HCT116 (cell line): Measurements from ENCODE around the gene CSTF2T. TPM values are rescaled to one million over a fixed set of nuclear protein-coding genes. Genes with fewer than 3 reads are reported as not detected.

Source experiments
- ATAC-seq: fragments of 200-7000 bp; cut with Tn5 transposase; 2 replicates; pipeline ENCODE4 v1.9.1; 2020; ENCODE audit warnings: mild to moderate bottlenecking, moderate library complexity
- BruUV-seq: library from RNA; stranded (reverse); fragments of 400-500 nt; replicated peaks from 2 replicates; lab custom pipeline; 2021; lab: Mats Ljungman, UMichigan
- CTCF ChIA-PET: fragments of 300-600 bp; sonication (Branson Sonifier 250); formaldehyde crosslinking; loops from one replicate; lab custom pipeline; 2021; ENCODE audit warnings: antibody characterized with exemption; lab: Charles Lee
- POLR2A ChIA-PET: fragments of 300-600, 350-600 bp; sonication (Branson Sonifier 250); formaldehyde crosslinking; loops from one replicate; lab custom pipeline; 2021; ENCODE audit warnings: antibody characterized with exemption; lab: Charles Lee
- RAD21 ChIA-PET, 2 experiments: fragments of 300-600 bp; sonication (Branson Sonifier 250); formaldehyde crosslinking; loops; one replicate each; lab custom pipeline; 2023; ENCODE audit warnings: low total read pairs in 2 of 2; ENCODE audit not compliant: uncharacterized antibody in 2 of 2, unreplicated experiment in 2 of 2, low non-redundant PET in 1 of 2; lab: Charles Lee
- DNase-seq: peaks from one replicate; pipeline ENCODE4 v3.0.0-alpha.2; 2010; ENCODE audit warnings: low read depth, low spot score
- H2AFZ ChIP-seq: fragments of 200-600 bp; shearing (Covaris generic), sonication (generic); 2 replicates; pipeline ENCODE4 v1.6.1; 2017; ENCODE audit warnings: low read depth, mixed run types, mixed read lengths, antibody characterized with exemption, low read length; ENCODE audit not compliant: poor library complexity, severe bottlenecking
- H3K27ac ChIP-seq: 2 replicates; pipeline ENCODE4 v1.5.1; 2012; ENCODE audit warnings: low read depth, low read length
- H3K27me3 ChIP-seq: fragments of 200-600 bp; sonication (generic); 2 replicates; pipeline ENCODE4 v1.6.1; 2016; ENCODE audit warnings: mixed run types, low read length, mixed read lengths; ENCODE audit not compliant: insufficient read depth
- H3K36me3 ChIP-seq, 2 experiments: fragments of 200-500 bp in 1 of 2; fragments of 200-600 bp in 1 of 2; sonication (Bioruptor generic) in 1 of 2; sonication (generic) in 1 of 2; 2 replicates each; pipeline versions ENCODE4 v1.5.1 to v1.6.1; 2014 to 2016; ENCODE audit warnings: low read length in 2 of 2, inconsistent platforms in 1 of 2, mixed read lengths in 1 of 2, mixed run types in 1 of 2; ENCODE audit not compliant: insufficient read depth in 2 of 2, control insufficient read depth in 1 of 2
- H3K4me1 ChIP-seq, 2 experiments: fragments of 200-600 bp in 1 of 2; sonication (generic) in 1 of 2; 2 replicates each; pipeline versions ENCODE4 v1.5.1 to v1.6.1; 2012 to 2017; ENCODE audit warnings: low read length in 2 of 2, inconsistent platforms in 1 of 2, mild to moderate bottlenecking in 1 of 2, mixed read lengths in 1 of 2, mixed run types in 1 of 2, moderate library complexity in 1 of 2; ENCODE audit not compliant: insufficient read depth in 2 of 2, control insufficient read depth in 1 of 2
- H3K4me2 ChIP-seq: fragments of 200-600 bp; sonication (generic); 2 replicates; pipeline ENCODE4 v1.6.1; 2017; ENCODE audit warnings: mixed run types, low read length, mixed read lengths
- H3K4me3 ChIP-seq, 2 experiments: fragments of 200-600 bp in 1 of 2; sonication (generic) in 1 of 2; replicated peaks in 1 of 2; 2 replicates each; pipeline ENCODE4 v1.5.1; 2011 to 2016; ENCODE audit warnings: low read length in 2 of 2, control low read depth in 1 of 2, low read depth in 1 of 2, mild to moderate bottlenecking in 1 of 2, mixed read lengths in 1 of 2, mixed run types in 1 of 2
- H3K79me2 ChIP-seq: fragments of 200-600 bp; sonication (generic); 2 replicates; pipeline ENCODE4 v1.6.1; 2017; ENCODE audit warnings: mild to moderate bottlenecking, mixed run types, low read length, moderate library complexity, mixed read lengths; ENCODE audit not compliant: insufficient read depth
- H3K9ac ChIP-seq: fragments of 200-600 bp; sonication (generic); 2 replicates; pipeline ENCODE4 v1.6.1; 2016; ENCODE audit warnings: low read length, mixed read lengths
- H3K9me2 ChIP-seq: fragments of 200-600 bp; sonication (generic), shearing (Covaris generic); 2 replicates; pipeline ENCODE4 v1.6.1; 2017; ENCODE audit warnings: mixed run types, mild to moderate bottlenecking, moderate library complexity; ENCODE audit not compliant: insufficient read depth
- H3K9me3 ChIP-seq, 2 experiments: fragments of 200-500 bp in 1 of 2; fragments of 200-600 bp in 1 of 2; sonication (Bioruptor generic) in 1 of 2; sonication (generic) in 1 of 2; 2 replicates each; pipeline ENCODE4 v1.6.1; 2014 to 2017; ENCODE audit warnings: low read length in 2 of 2, mixed read lengths in 2 of 2, inconsistent platforms in 1 of 2, low read depth in 1 of 2, mild to moderate bottlenecking in 1 of 2, mixed run types in 1 of 2, moderate library complexity in 1 of 2; ENCODE audit not compliant: control insufficient read depth in 1 of 2, insufficient read depth in 1 of 2
- H4K20me1 ChIP-seq: fragments of 200-600 bp; sonication (generic), shearing (Covaris generic); 2 replicates; pipeline ENCODE4 v1.6.1; 2017; ENCODE audit warnings: mixed run types, mild to moderate bottlenecking, moderate library complexity; ENCODE audit not compliant: insufficient read depth
- CTCF ChIP-seq, 3 experiments: fragments of 200-600 bp in 1 of 3; sonication (generic) in 1 of 3; IDR thresholded peaks in 2 of 3; conservative IDR thresholded peaks in 1 of 3; 2 replicates each; pipeline ENCODE4 v1.5.1; 2012 to 2017; ENCODE audit warnings: low read depth in 2 of 3, low read length in 2 of 3, antibody characterized with exemption in 1 of 3, borderline replicate concordance in 1 of 3, control low read depth in 1 of 3, mild to moderate bottlenecking in 1 of 3, mixed read lengths in 1 of 3, mixed run types in 1 of 3, moderate library complexity in 1 of 3; ENCODE audit not compliant: insufficient read depth in 1 of 3
- EZH2 ChIP-seq: fragments of 200-600 bp; sonication (generic); IDR thresholded peaks from 2 replicates; pipeline ENCODE4 v1.6.1; 2017; ENCODE audit warnings: antibody characterized with exemption, mixed run types
- FOSL1 ChIP-seq: IDR thresholded peaks from 2 replicates; pipeline ENCODE4 v1.6.1; 2012; ENCODE audit warnings: low read depth
- MAX ChIP-seq: IDR thresholded peaks from 2 replicates; pipeline ENCODE4 v1.6.1; 2012
- RAD21 ChIP-seq: IDR thresholded peaks from 2 replicates; pipeline ENCODE4 v1.6.1; 2012; ENCODE audit warnings: low read depth, mild to moderate bottlenecking
- SIN3A ChIP-seq: IDR thresholded peaks from 2 replicates; pipeline ENCODE4 v1.6.1; 2012; ENCODE audit warnings: low read depth
- SP1 ChIP-seq: IDR thresholded peaks from 2 replicates; pipeline ENCODE4 v1.6.1; 2012; ENCODE audit warnings: low read depth
- SRF ChIP-seq: IDR thresholded peaks from 2 replicates; pipeline ENCODE4 v1.6.1; 2012; ENCODE audit warnings: low read depth
- TCF7L2 ChIP-seq: IDR thresholded peaks from 2 replicates; pipeline ENCODE4 v1.7.0; 2011; ENCODE audit warnings: borderline replicate concordance, inconsistent platforms; ENCODE audit not compliant: insufficient read depth, insufficient read length; ENCODE audit errors: extremely low read depth
- YY1 ChIP-seq: IDR thresholded peaks from 2 replicates; pipeline ENCODE4 v1.6.1; 2011; ENCODE audit warnings: low read length, low read depth, moderate library complexity, mild to moderate bottlenecking; ENCODE audit not compliant: insufficient replicate concordance; ENCODE audit errors: extremely low read depth
- ZFX ChIP-seq: fragments of 450-650 bp; IDR thresholded peaks from 2 replicates; pipeline ENCODE4 v1.6.1; 2017
- ZNF274 ChIP-seq: fragments of 200-500 bp; sonication (Bioruptor generic); IDR thresholded peaks from 2 replicates; pipeline ENCODE4 v1.6.1; 2014; ENCODE audit warnings: mild to moderate bottlenecking, low read depth, low read length, inconsistent platforms
- intact Hi-C: fragments of 100-400 bp; cut with micrococcal nuclease; formaldehyde crosslinking; loops from 2 replicates; pipeline ENCODE4 v1.10.0; 2022
- total RNA-seq: library from RNA; stranded (reverse); gene quantifications from one replicate; pipeline ENCODE4 v1.2.1, GENCODE V29; 2021; ENCODE audit not compliant: unreplicated experiment
- TF ChIP-seq, protein P1 (sequence below): IDR thresholded peaks from 2 replicates; pipeline ENCODE4 v1.6.1; 2011; ENCODE audit warnings: mild to moderate bottlenecking, low read length, moderate library complexity; ENCODE audit not compliant: insufficient replicate concordance; ENCODE audit errors: extremely low read depth
- TF ChIP-seq, protein P2 (sequence below): IDR thresholded peaks from 2 replicates; pipeline ENCODE4 v1.6.1; 2012; ENCODE audit warnings: low read depth

Gene CSTF2T
- total RNA-seq, 1 experiment from 2014 or later: 18.5 TPM

GRCh38 chr10:51716981-51717380 is 17.6 kb upstream of the CSTF2T start:
- Histone ChIP-seq H2AFZ (no peak overlapping the region), H3K36me3 (no peaks in the 10 kb centered on the region), H3K9me2 (no peaks in the 10 kb centered on the region), H4K20me1 (no peaks in the 10 kb centered on the region), H3K4me1 (no peaks in the 10 kb centered on the region), H3K4me2 (no peak overlapping the region), H3K9me3 (no peaks in the 10 kb centered on the region), H3K27me3 (peaks cover 13% of the 10 kb centered on the region; the same call in 1 of the 2 replicates), H3K27ac (no peak overlapping the region), H3K4me3 (no peak overlapping the region), H3K79me2 (no peaks in the 10 kb centered on the region), H3K9ac (no peak overlapping the region)
- no TSS peak for BruUV-seq
- CTCF ChIA-PET: no interaction called here
- ATAC-seq (no peak), DNase-seq (no peak)
- POLR2A ChIA-PET: no interaction called here
- TF ChIP-seq ZNF274 (no peak), SIN3A (no peak), SRF (no peak), FOSL1 (no peak), SP1 (no peak), MAX (no peak), TCF7L2 (no peak), EZH2 (no peak), RAD21 (no peak), ZFX (no peak), CTCF (IDR thresholded peaks at IDR 0.05 in 2 of 3, conservative IDR thresholded peaks at IDR 0.05 in 1 of 3; ENCODE audit: borderline replicate concordance in 1 of 3, insufficient read depth in 1 of 3, low read depth in 2 of 3, low read length in 2 of 3) (no peak), YY1 (no peak)
- TF ChIP-seq, protein P1, sequence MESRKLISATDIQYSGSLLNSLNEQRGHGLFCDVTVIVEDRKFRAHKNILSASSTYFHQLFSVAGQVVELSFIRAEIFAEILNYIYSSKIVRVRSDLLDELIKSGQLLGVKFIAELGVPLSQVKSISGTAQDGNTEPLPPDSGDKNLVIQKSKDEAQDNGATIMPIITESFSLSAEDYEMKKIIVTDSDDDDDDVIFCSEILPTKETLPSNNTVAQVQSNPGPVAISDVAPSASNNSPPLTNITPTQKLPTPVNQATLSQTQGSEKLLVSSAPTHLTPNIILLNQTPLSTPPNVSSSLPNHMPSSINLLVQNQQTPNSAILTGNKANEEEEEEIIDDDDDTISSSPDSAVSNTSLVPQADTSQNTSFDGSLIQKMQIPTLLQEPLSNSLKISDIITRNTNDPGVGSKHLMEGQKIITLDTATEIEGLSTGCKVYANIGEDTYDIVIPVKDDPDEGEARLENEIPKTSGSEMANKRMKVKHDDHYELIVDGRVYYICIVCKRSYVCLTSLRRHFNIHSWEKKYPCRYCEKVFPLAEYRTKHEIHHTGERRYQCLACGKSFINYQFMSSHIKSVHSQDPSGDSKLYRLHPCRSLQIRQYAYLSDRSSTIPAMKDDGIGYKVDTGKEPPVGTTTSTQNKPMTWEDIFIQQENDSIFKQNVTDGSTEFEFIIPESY: no peak
- TF ChIP-seq, protein P2, sequence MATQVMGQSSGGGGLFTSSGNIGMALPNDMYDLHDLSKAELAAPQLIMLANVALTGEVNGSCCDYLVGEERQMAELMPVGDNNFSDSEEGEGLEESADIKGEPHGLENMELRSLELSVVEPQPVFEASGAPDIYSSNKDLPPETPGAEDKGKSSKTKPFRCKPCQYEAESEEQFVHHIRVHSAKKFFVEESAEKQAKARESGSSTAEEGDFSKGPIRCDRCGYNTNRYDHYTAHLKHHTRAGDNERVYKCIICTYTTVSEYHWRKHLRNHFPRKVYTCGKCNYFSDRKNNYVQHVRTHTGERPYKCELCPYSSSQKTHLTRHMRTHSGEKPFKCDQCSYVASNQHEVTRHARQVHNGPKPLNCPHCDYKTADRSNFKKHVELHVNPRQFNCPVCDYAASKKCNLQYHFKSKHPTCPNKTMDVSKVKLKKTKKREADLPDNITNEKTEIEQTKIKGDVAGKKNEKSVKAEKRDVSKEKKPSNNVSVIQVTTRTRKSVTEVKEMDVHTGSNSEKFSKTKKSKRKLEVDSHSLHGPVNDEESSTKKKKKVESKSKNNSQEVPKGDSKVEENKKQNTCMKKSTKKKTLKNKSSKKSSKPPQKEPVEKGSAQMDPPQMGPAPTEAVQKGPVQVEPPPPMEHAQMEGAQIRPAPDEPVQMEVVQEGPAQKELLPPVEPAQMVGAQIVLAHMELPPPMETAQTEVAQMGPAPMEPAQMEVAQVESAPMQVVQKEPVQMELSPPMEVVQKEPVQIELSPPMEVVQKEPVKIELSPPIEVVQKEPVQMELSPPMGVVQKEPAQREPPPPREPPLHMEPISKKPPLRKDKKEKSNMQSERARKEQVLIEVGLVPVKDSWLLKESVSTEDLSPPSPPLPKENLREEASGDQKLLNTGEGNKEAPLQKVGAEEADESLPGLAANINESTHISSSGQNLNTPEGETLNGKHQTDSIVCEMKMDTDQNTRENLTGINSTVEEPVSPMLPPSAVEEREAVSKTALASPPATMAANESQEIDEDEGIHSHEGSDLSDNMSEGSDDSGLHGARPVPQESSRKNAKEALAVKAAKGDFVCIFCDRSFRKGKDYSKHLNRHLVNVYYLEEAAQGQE: no peak
- intact Hi-C loops: no loop called here
- RAD21 ChIA-PET: no interaction called here
